HepG2 (cell line): ENCODE measurements around the gene HNRNPA2B1. TPM values are rescaled to one million over a fixed set of nuclear protein-coding genes. Genes with fewer than 3 reads are reported as not detected.

Experiments
- ATAC-seq: fragments of 200-7000 bp; cut with Tn5 transposase; 3 replicates; pipeline ENCODE4 v1.9.1; 2020; ENCODE audit warnings: mild to moderate bottlenecking, moderate library complexity
- BruUV-seq: library from RNA; stranded (reverse); fragments of 400-500 nt; replicated peaks from 2 replicates; lab custom pipeline; 2021; lab: Mats Ljungman, UMichigan
- CTCF ChIA-PET: fragments of 300-600 bp; formaldehyde crosslinking; extraction: SDS; loops from one replicate; lab custom pipeline; 2021; ENCODE audit warnings: low total read pairs, inconsistent platforms, low intra/inter-chr PET ratio; lab: Yijun Ruan, JAX
- POLR2A ChIA-PET: fragments of 350-600 bp; sonication (Branson Sonifier 250); formaldehyde crosslinking; loops from one replicate; lab custom pipeline; 2020; ENCODE audit warnings: antibody characterized with exemption, inconsistent platforms; lab: Yijun Ruan, JAX
- DNase-seq: peaks from one replicate; pipeline ENCODE4 v3.0.0-alpha.2; 2015; ENCODE audit warnings: low spot score
- FAIRE-seq: peaks from 3 replicates; lab custom pipeline; 2011; peaks lifted over from hg19 to GRCh38; lab: Jason Lieb, UNC
- H2AFZ ChIP-seq: one replicate; pipeline ENCODE4 v1.6.1; 2011; ENCODE audit warnings: low read length, inconsistent platforms
- H3K27ac ChIP-seq: fragments of 300-600 bp; 3 replicates; pipeline ENCODE4 v1.8.0; 2011; ENCODE audit warnings: mixed run types, mild to moderate bottlenecking, mixed read lengths, low read length, inconsistent platforms; ENCODE audit not compliant: insufficient read depth; ENCODE audit errors: extremely low read length
- H3K27me3 ChIP-seq, 2 experiments: fragments of 200-600 bp in 1 of 2; 2 replicates in 1 of 2; 3 replicates in 1 of 2; pipeline versions ENCODE4 v1.6.0 to v1.8.0; 2011; ENCODE audit warnings: low read length in 2 of 2, mild to moderate bottlenecking in 2 of 2, moderate library complexity in 2 of 2, inconsistent platforms in 1 of 2; ENCODE audit not compliant: insufficient read depth in 2 of 2, control insufficient read depth in 1 of 2
- H3K36me3 ChIP-seq, 2 experiments: fragments of 200-600 bp in 1 of 2; replicated peaks in 1 of 2; 2 replicates in 1 of 2; 3 replicates in 1 of 2; pipeline versions ENCODE4 v1.5.1 to v1.8.0; 2011; ENCODE audit warnings: low read length in 2 of 2, inconsistent platforms in 1 of 2; ENCODE audit not compliant: insufficient read depth in 2 of 2, control insufficient read depth in 1 of 2
- H3K4me1 ChIP-seq: 2 replicates; pipeline ENCODE4 v1.5.1; 2012; ENCODE audit warnings: low read length, inconsistent platforms; ENCODE audit not compliant: insufficient read depth
- H3K4me2 ChIP-seq: 2 replicates; pipeline ENCODE4 v1.6.0; 2011; ENCODE audit warnings: low read depth, low read length, inconsistent platforms
- H3K4me3 ChIP-seq, 3 experiments: fragments of 200-600 bp in 1 of 3; sonication (generic), shearing (Covaris generic) in 1 of 3; replicated peaks in 1 of 3; 2 replicates each; pipeline ENCODE4 v1.5.1; 2011 to 2016; ENCODE audit warnings: low read length in 3 of 3, inconsistent platforms in 2 of 3, low read depth in 2 of 3, mild to moderate bottlenecking in 2 of 3, control low read depth in 1 of 3, mixed read lengths in 1 of 3; ENCODE audit not compliant: insufficient read depth in 1 of 3
- H3K79me2 ChIP-seq: one replicate; pipeline ENCODE4 v1.6.1; 2011; ENCODE audit warnings: low read length, inconsistent platforms; ENCODE audit not compliant: insufficient read depth
- H3K9ac ChIP-seq: 2 replicates; pipeline ENCODE4 v1.6.0; 2011; ENCODE audit warnings: mild to moderate bottlenecking, low read depth, low read length, inconsistent platforms; ENCODE audit not compliant: insufficient read depth
- H3K9me3 ChIP-seq: 2 replicates; pipeline ENCODE4 v1.5.1; 2012; ENCODE audit warnings: mild to moderate bottlenecking, low read length
- H4K20me1 ChIP-seq: 2 replicates; pipeline ENCODE4 v1.6.0; 2011; ENCODE audit warnings: inconsistent platforms, mild to moderate bottlenecking, low read length, moderate library complexity; ENCODE audit not compliant: insufficient read depth
- CENPX ChIP-seq: sonication (generic); formaldehyde crosslinking; IDR thresholded peaks from 2 replicates; pipeline ENCODE4 v1.9.0; 2021; ENCODE audit warnings: mild to moderate bottlenecking, missing genetic modification reagents, moderate library complexity
- CHD4 ChIP-seq: fragments of 200-600 bp; sonication (generic); IDR thresholded peaks from 2 replicates; pipeline ENCODE4 v1.7.0; 2017; ENCODE audit warnings: mild to moderate bottlenecking, low read length, borderline replicate concordance
- MAFK ChIP-seq, 2 experiments: IDR thresholded peaks in 1 of 2; conservative IDR thresholded peaks in 1 of 2; 2 replicates each; pipeline ENCODE4 v1.6.1; 2011; ENCODE audit warnings: improper control_type of control experiment in 2 of 2, low read length in 2 of 2
- MED8 ChIP-seq: sonication (generic); formaldehyde crosslinking; IDR thresholded peaks from 2 replicates; pipeline ENCODE4 v1.8.1; 2023; ENCODE audit warnings: mild to moderate bottlenecking, missing genetic modification reagents; ENCODE audit not compliant: insufficient replicate concordance
- MXI1 ChIP-seq: IDR thresholded peaks from 3 replicates; pipeline ENCODE4 v1.6.1; 2012; ENCODE audit warnings: low read depth, low read length, inconsistent platforms, borderline replicate concordance
- NFE2L2 ChIP-seq: fragments of 150-350 bp; IDR thresholded peaks from 2 replicates; pipeline ENCODE4 v1.6.1; 2014; ENCODE audit warnings: low read length
- NPAS2 ChIP-seq: sonication (generic); formaldehyde crosslinking; IDR thresholded peaks from 2 replicates; pipeline ENCODE4 v1.8.0; 2022; ENCODE audit warnings: mild to moderate bottlenecking, missing genetic modification reagents, borderline replicate concordance
- POLR2G ChIP-seq: fragments of 200-400 bp; formaldehyde crosslinking; IDR thresholded peaks from 2 replicates; pipeline ENCODE4 v1.6.1; 2018; ENCODE audit warnings: mild to moderate bottlenecking, low read depth, low read length, moderate library complexity
- SKI ChIP-seq: fragments of 450-650 bp; IDR thresholded peaks from one replicate; pipeline ENCODE4 v1.6.1; 2018; ENCODE audit warnings: mild to moderate bottlenecking; ENCODE audit not compliant: partially characterized antibody
- SSRP1 ChIP-seq: IDR thresholded peaks from 2 replicates; pipeline ENCODE4 v1.6.1; 2016; ENCODE audit warnings: control low read depth
- STAT5B ChIP-seq: sonication (generic); formaldehyde crosslinking; IDR thresholded peaks from 2 replicates; pipeline ENCODE4 v1.4.0; 2020; ENCODE audit warnings: missing genetic modification reagents
- TBP ChIP-seq: sonication (generic); formaldehyde crosslinking; IDR thresholded peaks from 2 replicates; pipeline ENCODE4 v1.5.0; 2020; ENCODE audit warnings: missing genetic modification reagents
- ZNF567 ChIP-seq: sonication (generic); formaldehyde crosslinking; IDR thresholded peaks from 2 replicates; pipeline ENCODE4 v1.8.1; 2023; ENCODE audit warnings: mild to moderate bottlenecking, missing genetic modification reagents, borderline replicate concordance
- ZNF616 ChIP-seq: sonication (generic); formaldehyde crosslinking; IDR thresholded peaks from 2 replicates; pipeline ENCODE4 v1.5.0; 2020; ENCODE audit warnings: low read depth, mild to moderate bottlenecking, missing genetic modification reagents
- WGBS: methylation state at CpG from one replicate; pipeline ENCODE4 v1.1.6; 2017; ENCODE audit warnings: low lambda C conversion rate; 5-methylcytosine and 5-hydroxymethylcytosine counted together
- in situ Hi-C: cut with HindIII; loops from 2 replicates; pipeline ENCODE4 v1.10.0; 2017; ENCODE audit warnings: low pct_unique_long_range_greater_than_20kb; ENCODE audit not compliant: extremely low pct_ligation_motif_present
- intact Hi-C: fragments of 100-400 bp; cut with micrococcal nuclease; formaldehyde crosslinking; loops from one replicate; pipeline ENCODE4 v1.10.0; 2022; ENCODE audit not compliant: unreplicated experiment
- polyA plus RNA-seq, 8 experiments: library from polyadenylated mRNA; depleted of rRNA in 3 of 8; stranded (reverse) in 7 of 8; unstranded in 1 of 8; fragments of >200 nt; fragmentation: Illumina TruSeq in 4 of 8; extraction: Trizol in 4 of 8; gene quantifications; 2 replicates each; pipeline versions ENCODE4 v1.2.1 to v1.2.3, GENCODE V29; 2011 to 2016; ENCODE audit warnings: low read depth in 4 of 8, missing spikeins in 1 of 8, mixed read lengths in 1 of 8; ENCODE audit not compliant: insufficient read depth in 1 of 8
- total RNA-seq, 5 experiments: library from RNA; depleted of rRNA; stranded (reverse); fragments of >200 nt; fragmentation: Illumina TruSeq; extraction: Trizol; gene quantifications; 2 replicates each; pipeline ENCODE4 v1.2.3, GENCODE V29; 2016; ENCODE audit warnings: low read depth in 1 of 5
- TF ChIP-seq, protein P1 (sequence below): sonication (generic); formaldehyde crosslinking; IDR thresholded peaks from 2 replicates; pipeline ENCODE4 v1.4.0; 2020; ENCODE audit warnings: missing genetic modification reagents
- TF ChIP-seq, protein P2 (sequence below): IDR thresholded peaks from 2 replicates; pipeline ENCODE4 v1.6.1; 2016; ENCODE audit warnings: control low read depth

Gene HNRNPA2B1
- total and polyA plus RNA-seq, 2 of the 13 experiments (the other 11 are each of a cell fraction or from before 2014, with no cell fraction given), result 193 to 412 TPM

- TF ChIP-seq MED8 (no peak), SSRP1 (CRISPR knock-in tag) (peak; percentile 75; the same call in 1 of the 2 replicates)
- TF ChIP-seq, protein P1, sequence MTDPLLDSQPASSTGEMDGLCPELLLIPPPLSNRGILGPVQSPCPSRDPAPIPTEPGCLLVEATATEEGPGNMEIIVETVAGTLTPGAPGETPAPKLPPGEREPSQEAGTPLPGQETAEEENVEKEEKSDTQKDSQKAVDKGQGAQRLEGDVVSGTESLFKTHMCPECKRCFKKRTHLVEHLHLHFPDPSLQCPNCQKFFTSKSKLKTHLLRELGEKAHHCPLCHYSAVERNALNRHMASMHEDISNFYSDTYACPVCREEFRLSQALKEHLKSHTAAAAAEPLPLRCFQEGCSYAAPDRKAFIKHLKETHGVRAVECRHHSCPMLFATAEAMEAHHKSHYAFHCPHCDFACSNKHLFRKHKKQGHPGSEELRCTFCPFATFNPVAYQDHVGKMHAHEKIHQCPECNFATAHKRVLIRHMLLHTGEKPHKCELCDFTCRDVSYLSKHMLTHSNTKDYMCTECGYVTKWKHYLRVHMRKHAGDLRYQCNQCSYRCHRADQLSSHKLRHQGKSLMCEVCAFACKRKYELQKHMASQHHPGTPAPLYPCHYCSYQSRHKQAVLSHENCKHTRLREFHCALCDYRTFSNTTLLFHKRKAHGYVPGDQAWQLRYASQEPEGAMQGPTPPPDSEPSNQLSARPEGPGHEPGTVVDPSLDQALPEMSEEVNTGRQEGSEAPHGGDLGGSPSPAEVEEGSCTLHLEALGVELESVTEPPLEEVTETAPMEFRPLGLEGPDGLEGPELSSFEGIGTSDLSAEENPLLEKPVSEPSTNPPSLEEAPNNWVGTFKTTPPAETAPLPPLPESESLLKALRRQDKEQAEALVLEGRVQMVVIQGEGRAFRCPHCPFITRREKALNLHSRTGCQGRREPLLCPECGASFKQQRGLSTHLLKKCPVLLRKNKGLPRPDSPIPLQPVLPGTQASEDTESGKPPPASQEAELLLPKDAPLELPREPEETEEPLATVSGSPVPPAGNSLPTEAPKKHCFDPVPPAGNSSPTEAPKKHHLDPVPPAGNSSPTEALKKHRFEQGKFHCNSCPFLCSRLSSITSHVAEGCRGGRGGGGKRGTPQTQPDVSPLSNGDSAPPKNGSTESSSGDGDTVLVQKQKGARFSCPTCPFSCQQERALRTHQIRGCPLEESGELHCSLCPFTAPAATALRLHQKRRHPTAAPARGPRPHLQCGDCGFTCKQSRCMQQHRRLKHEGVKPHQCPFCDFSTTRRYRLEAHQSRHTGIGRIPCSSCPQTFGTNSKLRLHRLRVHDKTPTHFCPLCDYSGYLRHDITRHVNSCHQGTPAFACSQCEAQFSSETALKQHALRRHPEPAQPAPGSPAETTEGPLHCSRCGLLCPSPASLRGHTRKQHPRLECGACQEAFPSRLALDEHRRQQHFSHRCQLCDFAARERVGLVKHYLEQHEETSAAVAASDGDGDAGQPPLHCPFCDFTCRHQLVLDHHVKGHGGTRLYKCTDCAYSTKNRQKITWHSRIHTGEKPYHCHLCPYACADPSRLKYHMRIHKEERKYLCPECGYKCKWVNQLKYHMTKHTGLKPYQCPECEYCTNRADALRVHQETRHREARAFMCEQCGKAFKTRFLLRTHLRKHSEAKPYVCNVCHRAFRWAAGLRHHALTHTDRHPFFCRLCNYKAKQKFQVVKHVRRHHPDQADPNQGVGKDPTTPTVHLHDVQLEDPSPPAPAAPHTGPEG, result 0 out of 2 replicates have a peak, but pooled peaks have one; percentile 34
These were observed 18.3 kb downstream of the HNRNPA2B1 start (continued) for GRCh38 chr7:26182283-26182682.

DNA sequence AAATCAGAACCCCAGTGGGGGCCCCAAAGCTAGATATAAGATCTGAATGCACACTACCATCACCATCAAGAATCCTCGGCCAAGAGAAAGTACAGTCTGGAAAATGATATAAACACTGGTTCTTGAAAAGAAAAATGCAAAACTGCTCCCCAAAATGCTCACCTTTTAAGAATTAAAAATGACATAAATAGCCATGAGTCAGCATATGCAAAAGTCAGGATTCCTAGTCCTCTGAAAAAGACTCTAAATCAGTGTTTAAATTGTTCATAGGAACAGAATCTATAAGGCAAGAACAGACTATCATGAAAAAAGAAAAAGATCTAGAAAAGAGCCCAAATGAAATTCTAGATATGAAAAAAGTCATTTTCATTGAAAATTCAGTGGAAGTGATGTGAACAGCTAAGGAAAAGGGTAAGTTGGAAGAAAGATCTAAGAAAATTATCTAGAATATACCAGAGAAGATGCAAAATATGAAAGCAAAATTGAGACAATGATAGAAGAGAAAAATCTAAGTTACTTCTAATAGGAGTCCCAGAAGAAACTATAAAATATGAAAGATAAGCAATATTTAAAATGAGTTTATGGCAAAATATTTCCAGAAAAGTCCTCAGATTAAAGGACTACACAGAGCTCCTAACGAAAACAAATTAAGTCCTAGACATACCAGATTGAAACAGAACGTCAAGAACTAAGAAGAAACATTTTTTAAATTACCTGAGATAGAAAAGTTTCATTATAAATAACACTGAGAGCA is 18.9 kb downstream of the HNRNPA2B1 start:
- Histone ChIP-seq H3K36me3 (no peaks in the 10 kb centered on the region), H3K27ac (no peak overlapping the region), H3K9ac (no peak overlapping the region), H3K4me3 (no peak overlapping the region), H2AFZ (no peak overlapping the region), H3K4me1 (peaks cover 30% of the 10 kb centered on the region), H3K9me3 (no peaks in the 10 kb centered on the region), H4K20me1 (peaks cover 14% of the 10 kb centered on the region; the same call in 1 of the 2 replicates), H3K79me2 (no peaks in the 10 kb centered on the region), H3K27me3 (no peaks in the 10 kb centered on the region), H3K4me2 (no peak overlapping the region)
- CTCF ChIA-PET, result no interaction called here
- in situ Hi-C loops (loop anchor here (10.0 kb wide), 1 partner anchor 87 kb away; no protein-coding TSS in a partner anchor), intact Hi-C loops (loop anchor here (5.0 kb wide), 1 partner anchor 89 kb away; no protein-coding TSS in a partner anchor)
- no TSS peak for BruUV-seq
- FAIRE-seq (no peak), ATAC-seq (no peak), DNase-seq (no peak)
- POLR2A ChIA-PET, result interaction anchor here (1.5 to 1.6 kb wide), 2 partner anchors 11 to 30 kb away, joined by 4 to 6 read pairs; partner anchors contain the start of gene NFE2L3
- 92% methylated on average over 3 of the region's 3 CpGs for WGBS
- TF ChIP-seq CHD4, result no peak
- TF ChIP-seq POLR2G, result 0 out of 2 replicates have a peak, but pooled peaks have one; percentile 7
- TF ChIP-seq NFE2L2, result 0 out of 2 replicates have a peak, but pooled peaks have one; percentile 25
- no peak for TF ChIP-seq STAT5B (CRISPR knock-in tag)
- TF ChIP-seq MAFK (conservative IDR thresholded peaks at IDR 0.05 in 1 of 2, IDR thresholded peaks at IDR 0.05 in 1 of 2; ENCODE audit: low read length in 2 of 2), result peak; percentile 77 to 89
- TF ChIP-seq ZNF567, result no peak
- TF ChIP-seq, protein P2, sequence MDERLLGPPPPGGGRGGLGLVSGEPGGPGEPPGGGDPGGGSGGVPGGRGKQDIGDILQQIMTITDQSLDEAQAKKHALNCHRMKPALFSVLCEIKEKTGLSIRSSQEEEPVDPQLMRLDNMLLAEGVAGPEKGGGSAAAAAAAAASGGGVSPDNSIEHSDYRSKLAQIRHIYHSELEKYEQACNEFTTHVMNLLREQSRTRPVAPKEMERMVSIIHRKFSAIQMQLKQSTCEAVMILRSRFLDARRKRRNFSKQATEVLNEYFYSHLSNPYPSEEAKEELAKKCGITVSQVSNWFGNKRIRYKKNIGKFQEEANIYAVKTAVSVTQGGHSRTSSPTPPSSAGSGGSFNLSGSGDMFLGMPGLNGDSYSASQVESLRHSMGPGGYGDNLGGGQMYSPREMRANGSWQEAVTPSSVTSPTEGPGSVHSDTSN (CRISPR knock-in tag), result no peak
- TF ChIP-seq TBP, result no peak
- no peak for TF ChIP-seq SKI
- TF ChIP-seq CENPX, result no peak
- no peak for TF ChIP-seq MXI1
- no peak for TF ChIP-seq ZNF616 (CRISPR knock-in tag)
- no peak for TF ChIP-seq NPAS2
